K562 (cell line): Measurements from ENCODE around the gene PYGL. TPM values are rescaled to one million over a fixed set of nuclear protein-coding genes. Genes with fewer than 3 reads are reported as not detected.

Source experiments
- ATAC-seq: fragments of 200-7000 bp; cut with Tn5 transposase; 3 replicates; pipeline ENCODE4 v1.9.1; 2020; ENCODE audit warnings: moderate library complexity
- BruUV-seq: library from RNA; stranded (reverse); fragments of 400-500 nt; replicated peaks from 2 replicates; lab custom pipeline; 2021; lab: Mats Ljungman, UMichigan
- CTCF ChIA-PET: fragments of 300-600 bp; formaldehyde crosslinking; extraction: SDS; loops from one replicate; lab custom pipeline; 2021; ENCODE audit warnings: low intra/inter-chr PET ratio; lab: Yijun Ruan, JAX
- POLR2A ChIA-PET: fragments of 300-600, 350-650 bp; sonication (Branson Sonifier 250); formaldehyde crosslinking; extraction: SDS; loops from one replicate; lab custom pipeline; 2021; ENCODE audit warnings: antibody characterized with exemption, inconsistent platforms; lab: Yijun Ruan, JAX
- DNase-seq, 4 experiments: peaks; one replicate each; pipeline versions ENCODE4 v3.0.0 to v3.0.0-alpha.2; 2011 to 2018; ENCODE audit warnings: low spot score in 3 of 4, mixed read lengths in 3 of 4; ENCODE audit errors: extremely low read depth in 1 of 4
- FAIRE-seq: peaks from 2 replicates; lab custom pipeline; 2011; peaks lifted over from hg19 to GRCh38; lab: Jason Lieb, UNC
- H2AFZ ChIP-seq: 2 replicates; pipeline ENCODE4 v1.6.0; 2011; ENCODE audit warnings: low read depth, low read length, control low read depth, inconsistent platforms
- H3K27ac ChIP-seq: fragments of 200-600 bp; 3 replicates; pipeline ENCODE4 v1.8.0; 2011; ENCODE audit warnings: low read depth, mild to moderate bottlenecking, control low read depth, inconsistent platforms, low read length, moderate library complexity, mixed read lengths; ENCODE audit errors: extremely low read depth
- H3K27me3 ChIP-seq, 2 experiments: fragments of 300-600 bp in 1 of 2; 2 replicates in 1 of 2; 3 replicates in 1 of 2; pipeline versions ENCODE4 v1.6.0 to v1.8.0; 2011; ENCODE audit warnings: inconsistent platforms in 2 of 2, low read length in 2 of 2, mild to moderate bottlenecking in 1 of 2, mixed read lengths in 1 of 2, moderate library complexity in 1 of 2; ENCODE audit not compliant: control insufficient read depth in 2 of 2, insufficient read depth in 2 of 2
- H3K36me3 ChIP-seq: fragments of 300-600 bp; 3 replicates; pipeline ENCODE4 v1.8.0; 2011; ENCODE audit warnings: mild to moderate bottlenecking, low read length, inconsistent platforms; ENCODE audit not compliant: control insufficient read depth, insufficient read depth
- H3K4me1 ChIP-seq, 2 experiments: fragments of 200-600 bp in 1 of 2; replicated peaks in 1 of 2; 2 replicates in 1 of 2; 3 replicates in 1 of 2; pipeline versions ENCODE4 v1.5.1 to v1.8.0; 2011; ENCODE audit warnings: inconsistent platforms in 2 of 2, low read length in 2 of 2, mild to moderate bottlenecking in 1 of 2, mixed read lengths in 1 of 2, moderate library complexity in 1 of 2; ENCODE audit not compliant: control insufficient read depth in 2 of 2, insufficient read depth in 2 of 2
- H3K4me2 ChIP-seq: 2 replicates; pipeline ENCODE4 v1.6.1; 2011; ENCODE audit warnings: low read length, control low read depth, inconsistent platforms, mixed read lengths; ENCODE audit not compliant: insufficient read depth
- H3K4me3 ChIP-seq: fragments of 200-600 bp; sonication (generic), shearing (Covaris generic); 2 replicates; pipeline ENCODE4 v1.5.1; 2016; ENCODE audit warnings: control low read depth, inconsistent platforms
- H3K79me2 ChIP-seq: fragments of 200-600 bp; 3 replicates; pipeline ENCODE4 v1.8.0; 2011; ENCODE audit warnings: low read length, inconsistent platforms; ENCODE audit not compliant: control insufficient read depth, insufficient read depth
- H3K9ac ChIP-seq, 2 experiments: 2 replicates each; pipeline versions ENCODE4 v1.6.0 to v1.6.1; 2011; ENCODE audit warnings: low read depth in 2 of 2, low read length in 2 of 2, control low read depth in 1 of 2, inconsistent platforms in 1 of 2, mild to moderate bottlenecking in 1 of 2, mixed read lengths in 1 of 2; ENCODE audit not compliant: insufficient read depth in 1 of 2
- H3K9me1 ChIP-seq: one replicate; pipeline ENCODE4 v1.6.0; 2011; ENCODE audit warnings: inconsistent platforms, mild to moderate bottlenecking, low read length, moderate library complexity; ENCODE audit not compliant: control insufficient read depth, insufficient read depth
- H3K9me3 ChIP-seq: replicated peaks from 2 replicates; pipeline ENCODE4 v1.5.1; 2011; ENCODE audit warnings: low read depth, low read length, inconsistent platforms; ENCODE audit not compliant: control insufficient read depth, insufficient read depth
- H4K20me1 ChIP-seq: replicated peaks from 2 replicates; pipeline ENCODE4 v1.6.1; 2011; ENCODE audit warnings: low read length, inconsistent platforms, mixed read lengths; ENCODE audit not compliant: control insufficient read depth, insufficient read depth
- C11orf30 ChIP-seq: fragments of 450-650 bp; IDR thresholded peaks from 2 replicates; pipeline ENCODE4 v1.6.1; 2016; ENCODE audit warnings: low read depth, mild to moderate bottlenecking
- MAFF ChIP-seq: IDR thresholded peaks from 2 replicates; pipeline ENCODE4 v1.6.1; 2012; ENCODE audit warnings: low read length, improper control_type of control experiment
- MAFG ChIP-seq: fragments of 450-650 bp; conservative IDR thresholded peaks from 2 replicates; pipeline ENCODE4 v1.6.1; 2016; ENCODE audit warnings: missing genetic modification characterization, missing compliant biosample characterization
- MEIS2 ChIP-seq: fragments of 450-650 bp; IDR thresholded peaks from 2 replicates; pipeline ENCODE4 v1.6.1; 2014; ENCODE audit warnings: mild to moderate bottlenecking; ENCODE audit not compliant: partially characterized antibody
- SAP30 ChIP-seq: fragments of 200-600 bp; sonication (generic); IDR thresholded peaks from 2 replicates; pipeline ENCODE4 v1.6.1; 2012; ENCODE audit warnings: borderline replicate concordance, low read depth, mild to moderate bottlenecking, moderate library complexity, low read length, control low read depth, inconsistent platforms; ENCODE audit not compliant: insufficient read depth, poor library complexity, severe bottlenecking
- ZNF274 ChIP-seq: IDR thresholded peaks from 2 replicates; pipeline ENCODE4 v1.6.1; 2011; ENCODE audit warnings: low read depth, mild to moderate bottlenecking, low read length, moderate library complexity, borderline replicate concordance
- ZNF316 ChIP-seq: fragments of 450-650 bp; IDR thresholded peaks from 2 replicates; pipeline ENCODE4 v1.6.1; 2016
- WGBS: fragments of 100-300 bp; shearing (Covaris generic); methylation state at CpG from one replicate; pipeline ENCODE4 v1.1.6; 2016; ENCODE audit warnings: low coverage, mixed read lengths; ENCODE audit not compliant: insufficient coverage; ENCODE audit errors: missing lambda C conversion rate; 5-methylcytosine and 5-hydroxymethylcytosine counted together
- in situ Hi-C: fragments of 300-500 bp; cut with MboI; formaldehyde crosslinking; loops from 4 replicates; pipeline ENCODE4 v1.15.0; 2018; ENCODE audit warnings: inconsistent platforms, mixed read lengths
- intact Hi-C: fragments of 100-400 bp; cut with micrococcal nuclease; formaldehyde crosslinking; loops from 2 replicates; pipeline ENCODE4 v1.14.2; 2022
- polyA plus RNA-seq, 8 experiments: library from polyadenylated mRNA; depleted of rRNA in 4 of 8; stranded (reverse) in 5 of 8; unstranded in 3 of 8; fragments of >200 nt; fragmentation: Nextera tagmentation in 2 of 8; fragmentation: Illumina TruSeq in 1 of 8; extraction: Ambion mirVana in 2 of 8; extraction: Trizol in 1 of 8; gene quantifications; 2 replicates each; pipeline versions ENCODE4 v1.2.1 to v1.2.3, GENCODE V29; 2011 to 2014; ENCODE audit warnings: inconsistent platforms in 1 of 8, missing spikeins in 1 of 8
- total RNA-seq, 7 experiments: library from RNA; depleted of rRNA in 6 of 7; stranded (reverse); fragments of >200 nt in 6 of 7; fragmentation: Illumina TruSeq in 2 of 7; extraction: Trizol in 2 of 7; gene quantifications; 2 replicates each; pipeline versions ENCODE4 v1.2.1 to v1.2.3, GENCODE V29; 2011 to 2021; ENCODE audit warnings: low replicate concordance in 1 of 7
- TF ChIP-seq, protein P1 (sequence below), 2 experiments: IDR thresholded peaks in 1 of 2; conservative IDR thresholded peaks in 1 of 2; 2 replicates each; pipeline ENCODE4 v1.6.1; 2016; ENCODE audit warnings: low read depth in 2 of 2, mild to moderate bottlenecking in 1 of 2, missing compliant biosample characterization in 1 of 2, missing genetic modification characterization in 1 of 2, moderate library complexity in 1 of 2

PYGL gene
- total and polyA plus RNA-seq, 9 of the 15 experiments (the other 6 are each of a cell fraction or from before 2014, with no cell fraction given), result 3.5 to 17.9 (median 13.1) TPM

DNA sequence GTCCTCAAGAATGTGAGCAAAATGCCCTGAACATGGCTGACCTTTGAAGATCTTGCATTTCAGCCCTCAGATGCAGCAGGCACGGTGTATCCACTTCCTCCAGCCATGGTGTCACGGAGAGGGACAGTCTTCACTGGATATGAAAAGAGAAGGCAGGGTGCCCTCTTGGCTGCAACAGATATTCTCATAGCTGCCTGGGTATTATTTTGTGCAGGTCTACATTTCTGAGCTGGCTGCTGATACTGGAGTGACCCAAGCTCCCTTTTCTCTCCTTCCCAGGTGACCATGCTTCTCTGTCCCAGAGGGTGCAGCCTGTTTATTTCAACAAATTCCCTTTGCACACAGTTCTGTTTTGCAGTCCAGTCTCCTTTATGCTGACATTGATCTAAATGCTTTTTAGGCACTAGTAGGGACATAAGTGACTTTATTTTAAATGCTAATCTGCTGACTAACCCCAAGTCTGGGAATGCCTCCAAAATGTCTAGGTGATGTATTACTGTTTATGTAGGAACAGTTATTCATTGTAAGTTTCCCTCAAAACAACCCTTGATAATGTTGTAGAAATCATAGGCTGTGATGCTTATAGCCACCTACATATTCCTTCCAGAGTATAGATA is 17.4 kb upstream of the PYGL start:
- ChIA-PET CTCF (no interaction called here), POLR2A (interaction anchor here (0.5 kb wide), 1 partner anchor 21 kb away, joined by 3 read pairs; no protein-coding TSS in a partner anchor)
- ATAC-seq (no peak), FAIRE-seq (no peak), DNase-seq (no peak)
- 0% methylated on average over 1 of the region's 2 CpGs for WGBS
- H3K27ac ChIP-seq, result no peak overlapping the region
- H4K20me1 ChIP-seq, result no peaks in the 10 kb centered on the region
- H3K9me3 ChIP-seq, result no peaks in the 10 kb centered on the region
- TF ChIP-seq MAFF (peak; percentile 11; the same call in 1 of the 2 replicates), MAFG (tag) (peak; percentile 69; the same call in 1 of the 2 replicates), SAP30 (no peak), MEIS2 (peak; percentile 90), ZNF316 (peak; percentile 47; the same call in 1 of the 2 replicates), C11orf30 (peak; percentile 23; the same call in 1 of the 2 replicates), ZNF274 (no peak)
- TF ChIP-seq, protein P1, sequence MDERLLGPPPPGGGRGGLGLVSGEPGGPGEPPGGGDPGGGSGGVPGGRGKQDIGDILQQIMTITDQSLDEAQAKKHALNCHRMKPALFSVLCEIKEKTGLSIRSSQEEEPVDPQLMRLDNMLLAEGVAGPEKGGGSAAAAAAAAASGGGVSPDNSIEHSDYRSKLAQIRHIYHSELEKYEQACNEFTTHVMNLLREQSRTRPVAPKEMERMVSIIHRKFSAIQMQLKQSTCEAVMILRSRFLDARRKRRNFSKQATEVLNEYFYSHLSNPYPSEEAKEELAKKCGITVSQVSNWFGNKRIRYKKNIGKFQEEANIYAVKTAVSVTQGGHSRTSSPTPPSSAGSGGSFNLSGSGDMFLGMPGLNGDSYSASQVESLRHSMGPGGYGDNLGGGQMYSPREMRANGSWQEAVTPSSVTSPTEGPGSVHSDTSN (CRISPR knock-in tag; IDR thresholded peaks at IDR 0.05; ENCODE audit: low read depth), result no peak
- TF ChIP-seq, protein P1 (tag; conservative IDR thresholded peaks at IDR 0.05; ENCODE audit: low read depth), result peak; percentile 94
- no TSS peak for BruUV-seq
- H3K4me1 ChIP-seq, result no peaks in the 10 kb centered on the region; a peak in 2 of 5 replicates
- no peaks in the 10 kb centered on the region for H3K36me3 ChIP-seq
- no peaks in the 10 kb centered on the region for H3K9me1 ChIP-seq
- H2AFZ ChIP-seq, result no peak overlapping the region
- in situ Hi-C loops, result no loop called here
- no peaks in the 10 kb centered on the region for H3K79me2 ChIP-seq
- H3K27me3 ChIP-seq, result no peaks in the 10 kb centered on the region
- H3K4me2 ChIP-seq, result no peak overlapping the region
- intact Hi-C loops, result no loop called here
- no peak overlapping the region for H3K9ac ChIP-seq
- H3K4me3 ChIP-seq, result no peak overlapping the region
